B cell (primary cell): ENCODE results near the gene SEMA6A. TPM values are rescaled to one million over a fixed set of nuclear protein-coding genes. Genes with fewer than 3 reads are reported as not detected.

Experiments used
- ATAC-seq: fragments of 200-7000 bp; cut with Tn5 transposase; one replicate; pipeline ENCODE4 v1.10.0; 2021; ENCODE audit warnings: low read depth, mild to moderate bottlenecking, moderate number of reproducible peaks, moderate library complexity
- CTCF ChIA-PET: fragments of 350-600 bp; sonication (Branson Sonifier 250); formaldehyde crosslinking; loops from one replicate; lab custom pipeline; 2021; ENCODE audit warnings: antibody characterized with exemption, inconsistent platforms; lab: Charles Lee
- POLR2A ChIA-PET: fragments of 350-600 bp; sonication (Branson Sonifier 250); formaldehyde crosslinking; loops from one replicate; lab custom pipeline; 2021; ENCODE audit warnings: antibody characterized with exemption; lab: Charles Lee
- DNase-seq: peaks from one replicate; pipeline ENCODE4 v3.0.0; 2013
- H2AFZ ChIP-seq: 2 replicates; pipeline ENCODE4 v1.6.1; 2012; ENCODE audit warnings: mild to moderate bottlenecking, low read depth, low read length; ENCODE audit not compliant: insufficient read depth, poor library complexity, severe bottlenecking
- H3K27ac ChIP-seq, 2 donors: 1 replicate in 1 of 2; 2 replicates in 1 of 2; pipeline ENCODE4 v1.5.1; 2012 to 2013; ENCODE audit warnings: low read length in 2 of 2, mild to moderate bottlenecking in 2 of 2, moderate library complexity in 1 of 2
- H3K27me3 ChIP-seq, 4 experiments: fragments of 200-600 bp in 1 of 4; sonication (generic) in 1 of 4; replicated peaks in 1 of 4; 1 replicate in 2 of 4; 2 replicates in 2 of 4; pipeline versions ENCODE4 v1.6.1 to v1.7.0; 2013 to 2016; ENCODE audit warnings: low read length in 3 of 4, mild to moderate bottlenecking in 2 of 4, mixed read lengths in 1 of 4, moderate library complexity in 1 of 4; ENCODE audit not compliant: insufficient read depth in 4 of 4, control insufficient read depth in 3 of 4; ENCODE audit errors: control extremely low read depth in 1 of 4
- H3K36me3 ChIP-seq, 2 experiments: replicated peaks in 1 of 2; 1 replicate in 1 of 2; 2 replicates in 1 of 2; pipeline versions ENCODE4 v1.6.1 to v1.7.1; 2013; ENCODE audit warnings: low read length in 1 of 2; ENCODE audit not compliant: insufficient read depth in 2 of 2, control insufficient read depth in 1 of 2; ENCODE audit errors: control extremely low read depth in 1 of 2, extremely low read depth in 1 of 2
- H3K4me1 ChIP-seq, 2 donors: fragments of 200-600 bp in 1 of 2; sonication (generic) in 1 of 2; 1 replicate in 1 of 2; 2 replicates in 1 of 2; pipeline versions ENCODE4 v1.5.1 to v1.6.1; 2013 to 2017; ENCODE audit warnings: low read length in 2 of 2; ENCODE audit not compliant: control insufficient read depth in 2 of 2, insufficient read depth in 2 of 2
- H3K4me2 ChIP-seq: replicated peaks from 2 replicates; pipeline ENCODE3; 2012; ENCODE audit warnings: mild to moderate bottlenecking, low read depth, low read length; ENCODE audit not compliant: poor library complexity, severe bottlenecking
- H3K4me3 ChIP-seq, 5 experiments: fragments of 200-600 bp in 1 of 5; sonication (generic) in 1 of 5; 1 replicate in 3 of 5; 2 replicates in 2 of 5; pipeline versions ENCODE4 v1.5.1 to v1.7.0; 2011 to 2016; ENCODE audit warnings: low read length in 4 of 5, mild to moderate bottlenecking in 4 of 5, low read depth in 2 of 5, control low read depth in 1 of 5, moderate library complexity in 1 of 5; ENCODE audit not compliant: insufficient read depth in 1 of 5; ENCODE audit errors: control extremely low read depth in 1 of 5, extremely low read depth in 1 of 5
- H3K79me2 ChIP-seq: fragments of 200-600 bp; sonication (generic); one replicate; pipeline ENCODE4 v1.6.0; 2016; ENCODE audit warnings: low read length; ENCODE audit not compliant: control insufficient read depth, insufficient read depth
- H3K9ac ChIP-seq: fragments of 200-600 bp; sonication (generic); 2 replicates; pipeline ENCODE4 v1.6.1; 2017; ENCODE audit warnings: mild to moderate bottlenecking, low read length, moderate library complexity
- H3K9me3 ChIP-seq, 3 donors: one replicate each; pipeline versions ENCODE4 v1.6.1 to v1.7.1; 2013; ENCODE audit warnings: low read length in 2 of 3; ENCODE audit not compliant: control insufficient read depth in 2 of 3, insufficient read depth in 1 of 3; ENCODE audit errors: control extremely low read depth in 1 of 3
- H4K20me1 ChIP-seq: 2 replicates; pipeline ENCODE4 v1.6.0; 2012; ENCODE audit warnings: mild to moderate bottlenecking, low read length; ENCODE audit not compliant: insufficient read depth, control insufficient read depth, poor library complexity, severe bottlenecking
- H3K27ac Mint-ChIP-seq: one replicate; pipeline ENCODE4 v1.8.0; 2021; ENCODE audit warnings: mixed read lengths
- H3K27me3 Mint-ChIP-seq: one replicate; pipeline ENCODE4 v1.8.0; 2021; ENCODE audit warnings: mixed read lengths
- H3K4me1 Mint-ChIP-seq: one replicate; pipeline ENCODE4 v1.8.0; 2021; ENCODE audit warnings: mixed read lengths
- H3K4me3 Mint-ChIP-seq: one replicate; pipeline ENCODE4 v1.8.0; 2021; ENCODE audit warnings: mixed read lengths
- H3K9me3 Mint-ChIP-seq: one replicate; pipeline ENCODE4 v1.8.0; 2022; ENCODE audit warnings: mixed read lengths; ENCODE audit not compliant: insufficient read depth
- EZH2 ChIP-seq: IDR thresholded peaks from 2 replicates; pipeline ENCODE4 v1.6.1; 2012; ENCODE audit warnings: borderline replicate concordance, low read depth, mild to moderate bottlenecking, moderate library complexity, low read length; ENCODE audit not compliant: insufficient read depth, poor library complexity, severe bottlenecking
- WGBS: methylation state at CpG from one replicate; pipeline ENCODE4 v1.1.5; 2013; ENCODE audit warnings: missing lambda C conversion rate; ENCODE audit not compliant: insufficient coverage; 5-methylcytosine and 5-hydroxymethylcytosine counted together
- intact Hi-C: fragments of 100-400 bp; cut with micrococcal nuclease; formaldehyde crosslinking; loops from one replicate; pipeline ENCODE4 v1.10.0; 2022
- polyA plus RNA-seq: library from polyadenylated mRNA; depleted of rRNA; stranded (reverse); fragments of >200 nt; gene quantifications from 2 replicates; pipeline ENCODE4 v1.2.3, GENCODE V29; 2012
- total RNA-seq, 2 donors: library from RNA; stranded (reverse); fragments of 120-200 nt in 1 of 2; gene quantifications; 1 replicate in 1 of 2; 2 replicates in 1 of 2; pipeline versions ENCODE4 v1.2.3 to v1.2.4, GENCODE V29; 2013 to 2022
- TF ChIP-seq, protein P1 (sequence below): fragments of 200-600 bp; IDR thresholded peaks from one replicate; pipeline ENCODE4 v1.8.0; 2022; ENCODE audit warnings: antibody characterized with exemption, mild to moderate bottlenecking

The SEMA6A gene
- total and polyA plus RNA-seq, 2 donors (not counting 1 experiment from before 2014, with no cell fraction given), result 0.44 TPM; not detected in 1

- 96% methylated on average over 4 of the region's 6 CpGs for WGBS
- intact Hi-C loops, result no loop called here
- H3K4me2 ChIP-seq, result no peak overlapping the region
- H3K4me1 Mint-ChIP-seq, result no peaks in the 10 kb centered on the region
- no peak for TF ChIP-seq EZH2
- TF ChIP-seq, protein P1, sequence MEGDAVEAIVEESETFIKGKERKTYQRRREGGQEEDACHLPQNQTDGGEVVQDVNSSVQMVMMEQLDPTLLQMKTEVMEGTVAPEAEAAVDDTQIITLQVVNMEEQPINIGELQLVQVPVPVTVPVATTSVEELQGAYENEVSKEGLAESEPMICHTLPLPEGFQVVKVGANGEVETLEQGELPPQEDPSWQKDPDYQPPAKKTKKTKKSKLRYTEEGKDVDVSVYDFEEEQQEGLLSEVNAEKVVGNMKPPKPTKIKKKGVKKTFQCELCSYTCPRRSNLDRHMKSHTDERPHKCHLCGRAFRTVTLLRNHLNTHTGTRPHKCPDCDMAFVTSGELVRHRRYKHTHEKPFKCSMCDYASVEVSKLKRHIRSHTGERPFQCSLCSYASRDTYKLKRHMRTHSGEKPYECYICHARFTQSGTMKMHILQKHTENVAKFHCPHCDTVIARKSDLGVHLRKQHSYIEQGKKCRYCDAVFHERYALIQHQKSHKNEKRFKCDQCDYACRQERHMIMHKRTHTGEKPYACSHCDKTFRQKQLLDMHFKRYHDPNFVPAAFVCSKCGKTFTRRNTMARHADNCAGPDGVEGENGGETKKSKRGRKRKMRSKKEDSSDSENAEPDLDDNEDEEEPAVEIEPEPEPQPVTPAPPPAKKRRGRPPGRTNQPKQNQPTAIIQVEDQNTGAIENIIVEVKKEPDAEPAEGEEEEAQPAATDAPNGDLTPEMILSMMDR, result no peak
- ATAC-seq, result no peak
- DNase-seq, result no peak
- no peak overlapping the region for H3K27ac Mint-ChIP-seq
- ChIA-PET POLR2A (no interaction called here), CTCF (no interaction called here)
- no peaks in the 10 kb centered on the region for H3K9me3 ChIP-seq
- no peaks in the 10 kb centered on the region for H3K9me3 Mint-ChIP-seq
- no peaks in the 10 kb centered on the region for H4K20me1 ChIP-seq
- H3K4me1 ChIP-seq, result no peaks in the 10 kb centered on the region
- H3K79me2 ChIP-seq, result no peaks in the 10 kb centered on the region
- H3K27me3 ChIP-seq, result no peaks in the 10 kb centered on the region
- no peak overlapping the region for H3K4me3 Mint-ChIP-seq
- no peak overlapping the region for H3K9ac ChIP-seq
- H2AFZ ChIP-seq, result no peak overlapping the region
- H3K27me3 Mint-ChIP-seq, result no peaks in the 10 kb centered on the region
- H3K36me3 ChIP-seq, result no peaks in the 10 kb centered on the region
- H3K27ac ChIP-seq, result no peak overlapping the region
- H3K4me3 ChIP-seq, result no peak overlapping the region
These were observed 65.0 kb downstream of the SEMA6A start for GRCh38 chr5:116509483-116510244.

GRCh38 chr5:116508835-116509234 is 65.8 kb downstream of the SEMA6A start:
- intact Hi-C loops, result no loop called here
- Mint-ChIP-seq H3K27me3 (no peaks in the 10 kb centered on the region), H3K4me3 (no peak overlapping the region), H3K27ac (no peak overlapping the region), H3K4me1 (no peaks in the 10 kb centered on the region), H3K9me3 (no peaks in the 10 kb centered on the region)
- Histone ChIP-seq H3K27ac (no peak overlapping the region), H3K4me3 (no peak overlapping the region), H2AFZ (no peak overlapping the region), H3K79me2 (no peaks in the 10 kb centered on the region), H3K4me1 (no peaks in the 10 kb centered on the region), H3K9me3 (no peaks in the 10 kb centered on the region), H3K9ac (no peak overlapping the region), H3K27me3 (no peaks in the 10 kb centered on the region), H3K36me3 (no peaks in the 10 kb centered on the region), H3K4me2 (no peak overlapping the region), H4K20me1 (no peaks in the 10 kb centered on the region)
- TF ChIP-seq, protein P1, result no peak
- no peak for TF ChIP-seq EZH2
- 100% methylated on average over 4 of the region's 6 CpGs for WGBS
- ATAC-seq, result no peak
- POLR2A ChIA-PET, result no interaction called here
- CTCF ChIA-PET, result no interaction called here
- no peak for DNase-seq
